Gastroesophageal sphincter (tissue), 4 donors: Measurements from ENCODE around the gene MAP3K12. TPM values are rescaled to one million over a fixed set of nuclear protein-coding genes. Genes with fewer than 3 reads are reported as not detected.
"Not testable (repeated sequence)": the region's sequence is repeated elsewhere in the genome, so short reads cannot be mapped to it uniquely, and the experiment has no call there.

Experiments
- ATAC-seq: fragments of 150-250 bp; one replicate; pipeline ENCODE4 v1.9.1; 2016; ENCODE audit warnings: mild to moderate bottlenecking, moderate library complexity
- H3K27ac ChIP-seq, 4 donors: fragments of 200-600 bp; sonication (generic) in 3 of 4; 1 replicate in 3 of 4; 2 replicates in 1 of 4; pipeline ENCODE4 v1.5.1; 2016 to 2019
- H3K27me3 ChIP-seq: fragments of 200-600 bp; sonication (generic); one replicate; pipeline ENCODE4 v1.5.1; 2019
- H3K36me3 ChIP-seq, 2 donors: fragments of 200-600 bp; sonication (generic); one replicate each; pipeline ENCODE4 v1.5.1; 2019; ENCODE audit warnings: control low read depth in 1 of 2
- H3K4me1 ChIP-seq, 3 donors: fragments of 200-600 bp; sonication (generic); 1 replicate in 2 of 3; 2 replicates in 1 of 3; pipeline ENCODE4 v1.5.1; 2016 to 2019; ENCODE audit warnings: control low read depth in 2 of 3
- H3K4me3 ChIP-seq, 2 donors: fragments of 200-600 bp; sonication (generic); one replicate each; pipeline ENCODE4 v1.5.1; 2019; ENCODE audit warnings: mild to moderate bottlenecking in 1 of 2, moderate library complexity in 1 of 2
- H3K9me3 ChIP-seq, 3 donors: fragments of 200-600 bp; sonication (generic); one replicate each; pipeline ENCODE4 v1.5.1; 2017 to 2019; ENCODE audit warnings: control low read depth in 2 of 3
- EP300 ChIP-seq: sonication (generic); formaldehyde crosslinking; IDR thresholded peaks from one replicate; pipeline ENCODE4 v1.6.1; 2017; ENCODE audit warnings: antibody characterized with exemption, mild to moderate bottlenecking
- POLR2A ChIP-seq, 2 donors: fragments of 450-650 bp; IDR thresholded peaks; one replicate each; pipeline ENCODE4 v1.6.1; 2017; ENCODE audit warnings: antibody characterized with exemption in 2 of 2, mild to moderate bottlenecking in 2 of 2, moderate library complexity in 1 of 2
- POLR2AphosphoS5 ChIP-seq: sonication (generic); formaldehyde crosslinking; IDR thresholded peaks from one replicate; pipeline ENCODE4 v1.6.1; 2017; ENCODE audit warnings: antibody characterized with exemption
- WGBS, 2 donors: methylation state at CpG; one replicate each; pipeline ENCODE4 v1.1.5; 2018; ENCODE audit warnings: low coverage in 1 of 2; 5-methylcytosine and 5-hydroxymethylcytosine counted together
- total RNA-seq, 4 donors: library from RNA; depleted of rRNA; stranded (reverse); fragments of >200 nt; gene quantifications; one replicate each; pipeline ENCODE4 v1.1.0, GENCODE V29; 2016
- TF ChIP-seq, protein P1 (sequence below), 4 experiments: fragments of 200-600 bp in 2 of 4; fragments of 450-650 bp in 2 of 4; sonication (generic) in 1 of 4; IDR thresholded peaks; one replicate each; pipeline ENCODE4 v1.5.1; 2017 to 2019; ENCODE audit warnings: antibody characterized with exemption in 4 of 4, mild to moderate bottlenecking in 2 of 4, moderate library complexity in 2 of 4

MAP3K12 gene
- total RNA-seq, 4 donors from 2014 or later: 14.8 to 41.9 (median 20.3) TPM

- peaks cover 0 to 33% (median 0%) of the 10 kb centered on the region in 3 donors for H3K4me1 ChIP-seq
- no peak overlapping the region for H3K4me3 ChIP-seq
- H3K36me3 ChIP-seq: peaks cover 0 to 98% of the 10 kb centered on the region in 2 donors
- no peak for TF ChIP-seq EP300
- no peak for TF ChIP-seq POLR2AphosphoS5
- no peak for TF ChIP-seq POLR2A (IDR thresholded peaks at IDR 0.05)
- TF ChIP-seq, protein P1, sequence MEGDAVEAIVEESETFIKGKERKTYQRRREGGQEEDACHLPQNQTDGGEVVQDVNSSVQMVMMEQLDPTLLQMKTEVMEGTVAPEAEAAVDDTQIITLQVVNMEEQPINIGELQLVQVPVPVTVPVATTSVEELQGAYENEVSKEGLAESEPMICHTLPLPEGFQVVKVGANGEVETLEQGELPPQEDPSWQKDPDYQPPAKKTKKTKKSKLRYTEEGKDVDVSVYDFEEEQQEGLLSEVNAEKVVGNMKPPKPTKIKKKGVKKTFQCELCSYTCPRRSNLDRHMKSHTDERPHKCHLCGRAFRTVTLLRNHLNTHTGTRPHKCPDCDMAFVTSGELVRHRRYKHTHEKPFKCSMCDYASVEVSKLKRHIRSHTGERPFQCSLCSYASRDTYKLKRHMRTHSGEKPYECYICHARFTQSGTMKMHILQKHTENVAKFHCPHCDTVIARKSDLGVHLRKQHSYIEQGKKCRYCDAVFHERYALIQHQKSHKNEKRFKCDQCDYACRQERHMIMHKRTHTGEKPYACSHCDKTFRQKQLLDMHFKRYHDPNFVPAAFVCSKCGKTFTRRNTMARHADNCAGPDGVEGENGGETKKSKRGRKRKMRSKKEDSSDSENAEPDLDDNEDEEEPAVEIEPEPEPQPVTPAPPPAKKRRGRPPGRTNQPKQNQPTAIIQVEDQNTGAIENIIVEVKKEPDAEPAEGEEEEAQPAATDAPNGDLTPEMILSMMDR (IDR thresholded peaks at IDR 0.05): no peak
- H3K27me3 ChIP-seq: no peaks in the 10 kb centered on the region
- H3K9me3 ChIP-seq: no peaks in the 10 kb centered on the region
- ATAC-seq: no peak
- 57 to 69% methylated on average over 3 to 7 of the region's 9 CpGs for WGBS, 2 donors
- H3K27ac ChIP-seq: peak overlapping the region in 3 of 4 donors; percentile 5 to 57 (median 18)
Observed at GRCh38 chr12:53483225-53483978, 15.9 kb downstream of the MAP3K12 start.

GRCh38 chr12:53482626-53483168, 16.6 kb downstream of the MAP3K12 start:
- H3K36me3 ChIP-seq: peaks cover 0 to 98% of the 10 kb centered on the region in 2 donors

GRCh38 chr12:53481939-53482586, 17.2 kb downstream of the MAP3K12 start:
- peaks cover 0 to 100% of the 10 kb centered on the region in 2 donors for H3K36me3 ChIP-seq
- TF ChIP-seq POLR2A (IDR thresholded peaks at IDR 0.05): no peak
- TF ChIP-seq, protein P1 (IDR thresholded peaks at IDR 0.05): peak in 2 of 4 experiments; percentile 14 to 15
- peaks cover 0 to 44% (median 0%) of the 10 kb centered on the region in 3 donors for H3K4me1 ChIP-seq
- H3K9me3 ChIP-seq: no peaks in the 10 kb centered on the region
- peak overlapping the region in 3 of 4 donors; percentile 18 to 57 (median 36) for H3K27ac ChIP-seq
- H3K4me3 ChIP-seq: no peak overlapping the region
- WGBS, 2 donors: 42 to 72% methylated on average over 2 to 5 of the region's 9 CpGs
- ATAC-seq: no peak
- no peaks in the 10 kb centered on the region for H3K27me3 ChIP-seq

More at GRCh38 chr12:53482626-53483168, 16.6 kb downstream of the MAP3K12 start:
- ATAC-seq: no peak
- no peak overlapping the region for H3K4me3 ChIP-seq
- H3K27me3 ChIP-seq: no peaks in the 10 kb centered on the region
- H3K9me3 ChIP-seq: no peaks in the 10 kb centered on the region
- peaks cover 0 to 40% (median 0%) of the 10 kb centered on the region in 3 donors for H3K4me1 ChIP-seq
- TF ChIP-seq POLR2AphosphoS5 (no peak), POLR2A (IDR thresholded peaks at IDR 0.05) (no peak), EP300 (no peak)
- TF ChIP-seq, protein P1 (IDR thresholded peaks at IDR 0.05): no peak
- peak overlapping the region in 3 of 4 donors; percentile 18 to 57 (median 36) for H3K27ac ChIP-seq
- WGBS, 2 donors: 69 to 83% methylated on average over 2 of the region's 18 CpGs

DNA sequence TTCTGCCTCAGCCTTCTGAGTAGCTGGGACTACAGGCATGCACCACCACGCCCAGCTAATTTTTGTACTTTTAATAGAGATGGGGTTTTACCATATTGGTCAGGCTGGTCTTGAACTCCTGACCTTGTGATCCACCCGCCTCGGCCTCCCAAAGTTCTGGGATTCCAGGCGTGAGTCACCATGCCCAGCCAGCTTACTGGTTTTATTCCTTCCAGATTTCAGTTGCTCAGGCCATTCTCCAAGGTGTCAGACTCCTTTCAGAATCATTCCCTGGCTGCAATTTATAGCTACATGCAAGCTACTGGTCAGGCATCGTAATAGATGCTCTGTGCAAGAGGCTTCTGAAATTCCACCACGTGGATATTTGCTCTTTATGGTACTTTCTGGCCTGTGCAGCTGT, 17.8 kb downstream of the MAP3K12 start:
- not testable (repeated sequence) for ATAC-seq, H3K27me3 ChIP-seq, H3K9me3 ChIP-seq, H3K4me3 ChIP-seq
- WGBS, 2 donors: 20 to 43% methylated on average over 1 to 6 of the region's 6 CpGs
- peaks cover 0 to 50% (median 0%) of the 10 kb centered on the region in 3 donors for H3K4me1 ChIP-seq
- peak overlapping the region in 2 of 4 donors; percentile 5 to 57 for H3K27ac ChIP-seq
- peaks cover 0 to 100% of the 10 kb centered on the region in 2 donors for H3K36me3 ChIP-seq
